ENCODE results near the gene PDE4D.

PDE4D gene

DNA sequence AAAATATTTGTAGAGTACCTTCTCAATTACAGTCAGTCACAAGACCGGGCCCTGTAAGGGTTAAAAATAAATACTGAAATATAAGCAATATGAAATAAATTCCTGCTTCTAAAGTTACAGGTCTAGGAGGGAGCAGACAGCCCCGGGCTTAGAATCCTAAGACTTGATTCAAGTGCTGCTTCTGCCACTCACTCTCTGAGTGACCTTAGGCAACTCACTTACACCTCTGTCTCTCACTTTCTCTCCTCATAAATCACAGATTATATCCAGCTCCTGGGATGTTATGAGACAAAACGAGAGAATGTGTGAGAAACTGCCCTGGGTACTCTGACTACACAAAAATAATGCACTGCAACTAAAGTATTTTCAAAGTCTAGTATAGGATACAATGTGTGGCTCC lies 101.9 kb downstream of the PDE4D start:
- Histone ChIP-seq H2BK15ac (ENCODE audit: low read depth, poor library complexity, severe bottlenecking) (no peak overlapping the region), H3K27me3 (ENCODE audit: control insufficient read depth in 1 of 2, insufficient read depth in 1 of 2, low read length in 2 of 2) (peaks cover 0 to 5% of the 10 kb centered on the region in 2 experiments), H2BK120ac (ENCODE audit: low read depth, low read length) (no peak overlapping the region), H4K8ac (ENCODE audit: low read length) (no peak overlapping the region), H3K9ac (ENCODE audit: low read length) (no peak overlapping the region), H2BK5ac (ENCODE audit: low read depth, low read length, poor library complexity, severe bottlenecking) (no peak overlapping the region), H3K36me3 (ENCODE audit: control insufficient read depth in 1 of 2, insufficient read depth in 2 of 2, low read depth in 1 of 2, low read length in 2 of 2) (no peaks in the 10 kb centered on the region), H3K18ac (ENCODE audit: low read depth in 1 of 2, low read length in 2 of 2) (no peak overlapping the region), H3K23ac (ENCODE audit: low read length in 2 of 2) (no peak overlapping the region), H3K4me3 (ENCODE audit: insufficient read depth in 1 of 2, low read depth in 1 of 2, low read length in 2 of 2) (no peak overlapping the region), H3K9me3 (ENCODE audit: control insufficient read depth, low read length) (no peaks in the 10 kb centered on the region), H2AK5ac (ENCODE audit: low read length, severe bottlenecking) (no peak overlapping the region), H3K4me2 (ENCODE audit: low read length, poor library complexity, severe bottlenecking) (no peak overlapping the region), H3K14ac (ENCODE audit: low read length in 2 of 2) (no peak overlapping the region), H2BK12ac (ENCODE audit: low read length in 2 of 2) (no peak overlapping the region), H3K4me1 (ENCODE audit: control insufficient read depth, insufficient read depth, low read depth, low read length) (peaks cover 8% of the 10 kb centered on the region), H4K91ac (ENCODE audit: low read length) (no peak overlapping the region), H3K27ac (ENCODE audit: low read length, poor library complexity, severe bottlenecking) (no peak overlapping the region), H3K4ac (ENCODE audit: low read depth in 1 of 2, low read length in 2 of 2) (no peak overlapping the region), H2AFZ (ENCODE audit: low read depth, low read length) (no peak overlapping the region), H3K79me1 (replicated peaks; ENCODE audit: low read length, poor library complexity, severe bottlenecking) (no peaks in the 10 kb centered on the region)
- no peak for DNase-seq
- 90% methylated on average over 1 of the region's 3 CpGs for WGBS

DNA sequence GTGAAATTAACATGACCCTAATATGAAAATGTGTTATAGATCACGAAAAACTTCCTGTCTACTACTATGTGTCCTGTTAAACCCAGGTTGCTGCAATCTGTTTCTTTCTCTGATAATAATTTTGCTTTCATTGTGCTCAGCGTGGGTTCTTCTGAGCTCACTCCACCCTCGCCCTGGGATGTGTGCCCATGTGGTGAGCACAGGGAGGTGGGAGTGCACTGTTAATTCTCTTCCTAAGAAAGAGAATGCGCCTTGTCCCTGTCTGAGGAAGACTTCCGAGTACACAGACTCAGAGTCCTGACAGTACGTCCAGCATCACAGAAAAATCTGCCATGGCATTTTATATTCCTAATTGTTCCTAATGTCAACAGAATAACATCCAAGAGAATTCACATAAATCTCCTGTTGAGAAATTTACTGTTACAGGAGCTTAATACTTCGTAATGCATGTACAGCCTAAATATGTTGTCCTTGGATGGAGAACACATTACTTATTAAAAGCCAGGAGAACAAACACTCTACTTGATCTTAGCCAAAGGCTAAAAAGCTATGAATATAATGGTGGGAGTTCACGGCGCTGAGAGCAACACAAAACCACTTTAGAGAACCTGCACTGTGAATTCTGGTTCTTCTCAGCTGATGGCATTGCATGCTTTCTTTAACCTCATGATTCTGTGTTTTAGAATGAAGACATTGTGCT lies 102.6 kb downstream of the PDE4D start:
- H2AFZ ChIP-seq (ENCODE audit: low read depth, low read length): no peak overlapping the region
- peaks cover 8% of the 10 kb centered on the region for H3K4me1 ChIP-seq (ENCODE audit: control insufficient read depth, insufficient read depth, low read depth, low read length)
- no peak overlapping the region for H2BK15ac ChIP-seq (ENCODE audit: low read depth, poor library complexity, severe bottlenecking)
- DNase-seq: no peak
- no peak overlapping the region for H3K27ac ChIP-seq (ENCODE audit: low read length, poor library complexity, severe bottlenecking)
- peaks cover 0 to 5% of the 10 kb centered on the region in 2 experiments for H3K27me3 ChIP-seq (ENCODE audit: control insufficient read depth in 1 of 2, insufficient read depth in 1 of 2, low read length in 2 of 2)
- no peak overlapping the region for H3K23ac ChIP-seq (ENCODE audit: low read length in 2 of 2)
- no peak overlapping the region for H3K18ac ChIP-seq (ENCODE audit: low read depth in 1 of 2, low read length in 2 of 2)
- H3K4me2 ChIP-seq (ENCODE audit: low read length, poor library complexity, severe bottlenecking): no peak overlapping the region
- H3K36me3 ChIP-seq (ENCODE audit: control insufficient read depth in 1 of 2, insufficient read depth in 2 of 2, low read depth in 1 of 2, low read length in 2 of 2): no peaks in the 10 kb centered on the region
- H2BK120ac ChIP-seq (ENCODE audit: low read depth, low read length): no peak overlapping the region
- no peak overlapping the region for H3K4ac ChIP-seq (ENCODE audit: low read depth in 1 of 2, low read length in 2 of 2)
- H3K79me1 ChIP-seq (replicated peaks; ENCODE audit: low read length, poor library complexity, severe bottlenecking): no peaks in the 10 kb centered on the region
- H3K14ac ChIP-seq (ENCODE audit: low read length in 2 of 2): no peak overlapping the region
- H3K9me3 ChIP-seq (ENCODE audit: control insufficient read depth, low read length): no peaks in the 10 kb centered on the region
- WGBS: 94% methylated on average over 8 of the region's 9 CpGs
- peak overlapping the region; percentile 16 for H3K9ac ChIP-seq (ENCODE audit: low read length)
- no peak overlapping the region for H2BK12ac ChIP-seq (ENCODE audit: low read length in 2 of 2)
- no peak overlapping the region for H4K91ac ChIP-seq (ENCODE audit: low read length)
- no peak overlapping the region for H4K8ac ChIP-seq (ENCODE audit: low read length)
- H2BK5ac ChIP-seq (ENCODE audit: low read depth, low read length, poor library complexity, severe bottlenecking): no peak overlapping the region
- H2AK5ac ChIP-seq (ENCODE audit: low read length, severe bottlenecking): peak overlapping the region; percentile 10
- no peak overlapping the region for H3K4me3 ChIP-seq (ENCODE audit: insufficient read depth in 1 of 2, low read depth in 1 of 2, low read length in 2 of 2)

DNA sequence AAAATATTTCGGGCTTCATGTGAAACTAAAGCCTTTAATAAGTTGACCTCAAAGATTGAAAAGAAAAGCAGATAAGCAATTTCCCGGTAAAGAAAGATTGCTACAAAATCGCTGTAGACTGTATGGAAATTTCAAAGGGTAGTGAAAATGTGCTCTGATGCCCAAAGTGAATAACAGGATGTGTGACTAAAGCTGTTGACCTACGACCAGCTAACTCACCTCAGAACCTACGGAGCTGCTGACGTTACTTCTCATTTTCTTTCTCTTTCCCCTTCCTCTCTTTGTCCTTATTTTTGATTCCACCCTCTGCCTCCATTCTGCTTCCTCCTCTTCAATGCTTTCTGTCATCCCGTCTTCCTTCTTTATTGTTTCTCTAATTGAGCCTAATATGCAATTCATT lies 103.2 kb downstream of the PDE4D start:
- Histone ChIP-seq H3K4me2 (ENCODE audit: low read length, poor library complexity, severe bottlenecking) (no peak overlapping the region), H4K91ac (ENCODE audit: low read length) (no peak overlapping the region), H3K4me3 (ENCODE audit: insufficient read depth in 1 of 2, low read depth in 1 of 2, low read length in 2 of 2) (no peak overlapping the region), H2BK120ac (ENCODE audit: low read depth, low read length) (no peak overlapping the region), H2BK12ac (ENCODE audit: low read length in 2 of 2) (no peak overlapping the region), H3K9me3 (ENCODE audit: control insufficient read depth, low read length) (no peaks in the 10 kb centered on the region), H2AK5ac (ENCODE audit: low read length, severe bottlenecking) (no peak overlapping the region), H3K27me3 (ENCODE audit: control insufficient read depth in 1 of 2, insufficient read depth in 1 of 2, low read length in 2 of 2) (peaks cover 0 to 5% of the 10 kb centered on the region in 2 experiments), H3K4ac (ENCODE audit: low read depth in 1 of 2, low read length in 2 of 2) (no peak overlapping the region), H3K79me1 (replicated peaks; ENCODE audit: low read length, poor library complexity, severe bottlenecking) (no peaks in the 10 kb centered on the region), H2AFZ (ENCODE audit: low read depth, low read length) (no peak overlapping the region), H2BK5ac (ENCODE audit: low read depth, low read length, poor library complexity, severe bottlenecking) (no peak overlapping the region), H2BK15ac (ENCODE audit: low read depth, poor library complexity, severe bottlenecking) (no peak overlapping the region), H3K23ac (ENCODE audit: low read length in 2 of 2) (no peak overlapping the region), H3K36me3 (ENCODE audit: control insufficient read depth in 1 of 2, insufficient read depth in 2 of 2, low read depth in 1 of 2, low read length in 2 of 2) (no peaks in the 10 kb centered on the region), H3K4me1 (ENCODE audit: control insufficient read depth, insufficient read depth, low read depth, low read length) (peaks cover 10% of the 10 kb centered on the region), H3K27ac (ENCODE audit: low read length, poor library complexity, severe bottlenecking) (no peak overlapping the region), H4K8ac (ENCODE audit: low read length) (no peak overlapping the region), H3K14ac (ENCODE audit: low read length in 2 of 2) (no peak overlapping the region), H3K9ac (ENCODE audit: low read length) (peak overlapping the region; percentile 16), H3K18ac (ENCODE audit: low read depth in 1 of 2, low read length in 2 of 2) (no peak overlapping the region)
- WGBS: 70% methylated on average over 6 of the region's 7 CpGs
- no peak for DNase-seq

DNA sequence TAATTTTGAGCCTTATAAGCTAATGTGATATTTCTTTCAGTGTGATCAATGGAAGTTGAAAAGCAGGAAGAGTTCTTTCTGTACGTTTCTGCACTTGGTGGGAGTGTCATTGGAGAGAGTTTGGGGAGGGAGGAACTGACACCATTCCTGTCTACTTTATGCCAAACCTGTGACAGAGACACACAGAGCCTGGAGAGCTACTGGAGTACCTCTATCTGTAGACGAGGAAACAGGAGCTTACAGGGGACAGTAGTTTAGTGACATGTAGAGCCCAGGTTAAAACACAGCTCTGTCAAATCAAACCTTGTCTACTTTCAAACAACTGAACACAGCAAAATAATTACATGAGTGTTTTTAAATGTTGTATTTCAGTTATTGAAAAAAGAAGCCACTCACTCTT lies 103.6 kb downstream of the PDE4D start:
- DNase-seq: no peak
- Histone ChIP-seq H2BK5ac (ENCODE audit: low read depth, low read length, poor library complexity, severe bottlenecking) (no peak overlapping the region), H3K4me2 (ENCODE audit: low read length, poor library complexity, severe bottlenecking) (no peak overlapping the region), H4K91ac (ENCODE audit: low read length) (no peak overlapping the region), H3K23ac (ENCODE audit: low read length in 2 of 2) (no peak overlapping the region), H3K4me3 (ENCODE audit: insufficient read depth in 1 of 2, low read depth in 1 of 2, low read length in 2 of 2) (no peak overlapping the region), H3K79me1 (replicated peaks; ENCODE audit: low read length, poor library complexity, severe bottlenecking) (no peaks in the 10 kb centered on the region), H3K14ac (ENCODE audit: low read length in 2 of 2) (no peak overlapping the region), H3K9me3 (ENCODE audit: control insufficient read depth, low read length) (no peaks in the 10 kb centered on the region), H2AFZ (ENCODE audit: low read depth, low read length) (no peak overlapping the region), H3K4ac (ENCODE audit: low read depth in 1 of 2, low read length in 2 of 2) (no peak overlapping the region), H3K4me1 (ENCODE audit: control insufficient read depth, insufficient read depth, low read depth, low read length) (peaks cover 10% of the 10 kb centered on the region), H3K18ac (ENCODE audit: low read depth in 1 of 2, low read length in 2 of 2) (no peak overlapping the region), H3K27ac (ENCODE audit: low read length, poor library complexity, severe bottlenecking) (no peak overlapping the region), H3K36me3 (ENCODE audit: control insufficient read depth in 1 of 2, insufficient read depth in 2 of 2, low read depth in 1 of 2, low read length in 2 of 2) (no peaks in the 10 kb centered on the region), H3K27me3 (ENCODE audit: control insufficient read depth in 1 of 2, insufficient read depth in 1 of 2, low read length in 2 of 2) (peaks cover 0 to 5% of the 10 kb centered on the region in 2 experiments), H3K9ac (ENCODE audit: low read length) (no peak overlapping the region), H2AK5ac (ENCODE audit: low read length, severe bottlenecking) (peak overlapping the region; percentile 96), H2BK15ac (ENCODE audit: low read depth, poor library complexity, severe bottlenecking) (no peak overlapping the region), H2BK120ac (ENCODE audit: low read depth, low read length) (no peak overlapping the region), H4K8ac (ENCODE audit: low read length) (no peak overlapping the region), H2BK12ac (ENCODE audit: low read length in 2 of 2) (no peak overlapping the region)
- WGBS: 80% methylated on average over 1 of the region's 2 CpGs

All from mesenchymal stem cell (in vitro differentiated cells and primary cell).